ENCODE data around the gene COQ8A.

COQ8A gene

DNA sequence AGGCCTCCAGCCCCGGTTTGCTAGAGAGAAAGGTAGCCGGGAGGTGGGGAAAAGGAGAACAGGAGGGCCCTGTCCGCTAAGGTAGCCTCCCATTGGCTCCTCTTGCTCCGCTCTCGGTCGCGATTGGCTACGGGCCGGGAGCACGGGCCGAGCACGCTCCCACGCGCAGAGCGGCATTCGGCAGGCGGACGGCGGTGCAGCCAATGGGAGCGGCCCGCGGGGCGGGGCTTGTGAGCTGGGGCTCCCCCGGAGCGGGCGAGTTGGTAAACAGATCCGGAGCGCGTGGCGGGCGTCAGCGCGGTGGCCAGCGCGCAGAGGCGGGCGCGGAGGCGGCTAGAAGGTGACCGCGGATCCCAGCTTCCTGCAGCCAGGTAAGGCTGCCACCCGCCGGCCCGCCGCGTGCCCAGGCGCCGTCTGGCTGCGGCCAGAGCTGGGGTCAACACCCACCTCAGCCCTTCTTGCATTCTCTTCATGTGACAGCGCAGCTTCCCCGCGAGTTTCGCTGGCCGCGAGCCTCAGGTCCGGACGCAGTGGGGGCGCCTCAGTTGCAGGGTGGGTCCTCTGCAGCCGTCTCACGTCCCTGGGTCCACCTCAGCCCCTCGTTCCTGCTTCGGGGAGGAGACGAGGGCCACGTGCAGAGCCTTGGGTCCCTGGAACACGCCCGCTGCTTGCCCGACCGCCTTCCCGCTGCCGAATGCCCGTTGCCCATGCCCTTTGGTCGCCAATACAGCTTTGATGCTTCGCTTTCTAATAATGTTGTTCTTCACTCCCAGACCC lies at the start of gene COQ8A:
Gene COQ8A, plus strand, starts transcription at position 266 of the 777 bp plus-strand sequence. CDS start 21,092 bp downstream, outside the sequence.
- DNase-seq = peak; percentile 100

DNA sequence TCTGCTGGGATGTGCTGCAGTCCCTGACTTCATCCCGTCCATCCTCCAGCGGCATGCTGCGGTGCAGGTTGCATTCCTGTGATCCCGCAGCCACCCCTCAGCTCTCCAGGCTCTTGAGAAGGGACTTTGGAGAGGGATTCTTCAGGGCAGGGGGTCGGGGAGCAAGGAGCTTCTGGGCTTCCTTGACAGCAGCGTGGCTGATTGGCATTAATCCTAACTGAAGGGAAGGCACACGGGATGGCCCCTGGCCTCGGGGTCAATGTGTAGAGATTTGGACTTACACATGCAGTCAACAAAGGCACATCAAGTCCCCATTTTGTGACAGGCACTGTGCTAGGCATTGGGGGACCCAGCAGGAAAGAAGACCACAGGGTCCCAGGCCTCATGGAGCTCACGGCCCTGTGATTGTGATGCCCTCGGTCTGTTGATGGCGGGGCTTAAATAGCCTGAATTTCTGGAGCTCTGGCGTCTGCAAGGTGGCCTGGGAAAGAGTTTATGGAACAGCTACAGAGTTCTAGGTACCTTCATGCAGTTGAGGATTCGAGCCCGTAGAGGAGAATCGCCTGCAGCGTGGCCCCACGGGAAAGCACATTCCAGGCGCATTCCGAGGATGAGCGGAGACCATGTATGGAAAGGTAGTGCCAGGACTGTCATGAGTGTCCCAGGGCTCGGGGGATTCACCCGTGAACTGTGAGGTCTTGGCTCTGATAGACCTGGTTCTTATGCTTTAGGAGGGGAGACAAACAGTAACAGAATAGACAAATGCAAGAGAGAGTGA lies 49.6 kb upstream of the COQ8A start:
- DNase-seq = no peak

DNA sequence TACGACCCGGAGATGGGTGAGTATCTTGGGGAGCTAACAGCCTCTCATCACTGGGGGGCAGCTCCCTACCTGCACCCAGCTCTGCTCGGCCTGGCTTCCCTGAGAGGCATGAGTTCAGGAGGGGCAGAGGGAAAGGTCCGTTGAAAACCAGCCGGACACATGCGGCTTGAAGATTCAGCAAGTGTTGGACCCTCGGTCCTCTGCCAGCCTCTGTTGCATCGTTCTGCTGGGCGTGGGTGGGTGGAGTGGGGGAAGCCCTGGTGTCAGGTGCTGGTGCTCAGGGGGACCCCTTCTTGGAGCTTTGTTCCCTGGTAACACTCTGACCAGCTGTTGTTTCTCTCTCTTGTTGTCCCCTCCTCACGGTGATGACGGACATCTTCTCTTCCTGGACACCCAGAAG lies 48.7 kb upstream of the COQ8A start:
- no peak for DNase-seq

DNA sequence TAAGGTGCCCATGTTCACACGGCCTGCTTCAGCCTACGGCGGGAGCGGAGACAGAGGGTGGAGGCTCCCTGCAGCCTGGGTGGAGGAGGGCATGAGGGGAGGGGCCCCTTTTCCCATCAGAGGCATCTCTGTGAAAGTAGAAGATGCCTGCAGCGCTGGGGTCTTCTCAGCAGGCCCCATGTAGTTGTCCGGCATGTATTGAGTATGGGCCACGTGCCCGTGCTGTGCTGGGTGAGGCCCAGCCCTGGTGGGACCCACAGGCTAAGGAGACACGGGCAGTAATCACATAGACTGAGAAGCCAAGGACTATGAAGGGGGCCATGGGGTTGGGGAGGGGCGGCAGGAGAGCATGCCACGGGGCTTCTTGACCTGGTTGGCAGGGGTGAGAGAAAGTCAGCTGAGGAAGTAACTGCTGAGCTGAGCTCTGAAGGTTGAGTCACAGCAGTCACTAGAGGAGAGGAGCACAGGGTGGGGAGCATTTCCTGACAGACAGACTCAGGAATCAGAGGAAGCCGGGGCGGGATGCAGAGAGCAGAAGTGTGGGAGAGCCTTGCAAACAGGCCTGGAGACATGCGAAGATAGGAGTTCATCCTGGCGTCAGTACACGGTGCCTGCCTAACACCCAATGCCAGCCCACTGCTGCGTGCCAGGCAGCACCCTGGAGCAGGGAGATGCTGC lies 48.1 kb upstream of the COQ8A start:
- no peak for DNase-seq

DNA sequence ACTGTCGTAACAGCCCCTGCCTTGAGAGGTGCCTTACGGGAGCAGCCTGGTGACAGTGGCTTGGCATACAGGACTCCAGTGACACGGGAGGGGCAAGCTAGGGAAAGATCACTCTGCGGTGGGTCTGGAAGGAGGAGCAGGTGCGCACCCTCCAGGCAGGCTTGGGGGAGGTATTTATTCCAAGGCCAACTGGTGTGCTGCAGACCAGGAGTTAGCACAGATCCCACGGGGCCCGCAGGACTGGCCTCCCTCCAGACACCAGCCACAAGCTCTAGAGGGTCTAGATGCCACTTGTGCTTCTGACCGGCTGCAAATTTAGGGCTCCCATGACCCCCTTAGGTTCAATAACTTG lies 47.6 kb upstream of the COQ8A start:
- no peak for DNase-seq

DNA sequence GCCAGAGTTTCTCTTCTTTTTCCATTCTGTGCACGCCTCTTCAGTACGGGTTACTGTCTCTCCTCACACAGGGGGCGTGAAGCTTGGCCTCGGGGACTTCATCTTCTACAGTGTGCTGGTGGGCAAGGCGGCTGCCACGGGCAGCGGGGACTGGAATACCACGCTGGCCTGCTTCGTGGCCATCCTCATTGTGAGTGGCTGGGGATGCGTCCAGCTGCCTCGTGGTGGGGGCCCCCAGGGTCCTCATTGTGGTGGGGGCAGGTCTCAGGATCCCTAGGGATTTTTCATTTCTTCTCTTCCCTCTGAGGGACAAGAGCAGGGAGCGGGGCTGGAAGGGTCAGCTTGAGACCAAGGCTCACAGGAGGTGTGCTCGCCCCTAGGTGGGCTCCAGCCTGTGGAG lies 46.2 kb upstream of the COQ8A start:
- DNase-seq = no peak

DNA sequence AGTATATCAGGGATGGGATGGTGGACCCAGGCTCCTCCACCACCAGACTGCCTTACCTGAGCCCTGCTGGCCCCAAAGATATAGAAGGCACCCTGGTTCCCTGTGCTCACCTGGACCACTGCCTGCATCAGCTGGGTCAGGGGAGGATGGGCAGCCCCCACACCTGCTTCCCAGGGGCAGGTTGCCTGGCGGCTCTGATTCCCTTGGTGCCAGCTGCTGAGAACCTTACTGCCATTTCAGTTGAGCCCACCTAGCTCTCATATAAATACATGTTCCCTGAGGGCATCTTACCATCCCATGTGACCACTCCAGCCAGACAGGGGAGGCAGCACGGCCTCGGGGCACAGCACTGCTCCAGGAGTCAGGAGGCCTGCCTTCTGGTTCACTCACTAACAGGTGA lies 45.3 kb upstream of the COQ8A start:
- no peak for DNase-seq

DNA sequence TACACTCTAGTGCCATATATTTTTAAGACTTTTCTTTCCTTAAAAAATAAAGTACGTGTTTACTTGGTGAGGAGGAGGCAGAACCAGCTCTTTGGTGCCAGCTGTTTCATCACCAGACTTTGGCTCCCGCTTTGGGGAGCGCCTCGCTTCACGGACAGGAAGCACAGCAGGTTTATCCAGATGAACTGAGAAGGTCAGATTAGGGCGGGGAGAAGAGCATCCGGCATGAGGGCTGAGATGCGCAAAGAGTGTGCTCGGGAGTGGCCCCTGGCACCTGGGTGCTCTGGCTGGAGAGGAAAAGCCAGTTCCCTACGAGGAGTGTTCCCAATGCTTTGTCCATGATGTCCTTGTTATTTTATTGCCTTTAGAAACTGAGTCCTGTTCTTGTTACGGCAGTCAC lies 44.5 kb upstream of the COQ8A start:
- DNase-seq = no peak

DNA sequence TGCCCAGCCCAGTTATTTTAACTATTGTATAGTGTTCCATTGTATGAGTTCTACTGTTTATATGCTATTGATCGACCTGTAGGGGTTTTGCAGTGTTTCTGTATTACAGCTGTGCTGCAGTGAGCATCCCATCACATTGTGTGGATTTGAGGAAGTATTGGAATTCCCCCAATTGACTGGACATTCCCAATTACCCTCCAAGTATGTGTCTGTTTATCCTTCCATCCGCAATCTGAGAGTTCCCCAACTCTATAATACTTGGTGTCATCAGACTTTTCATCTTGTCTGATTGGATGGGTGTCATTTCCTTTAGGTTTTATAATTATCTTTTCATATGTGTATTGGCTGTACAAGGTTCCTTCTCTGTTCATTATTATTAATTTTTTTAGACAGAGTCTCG lies 41.8 kb upstream of the COQ8A start:
- no peak for DNase-seq

DNA sequence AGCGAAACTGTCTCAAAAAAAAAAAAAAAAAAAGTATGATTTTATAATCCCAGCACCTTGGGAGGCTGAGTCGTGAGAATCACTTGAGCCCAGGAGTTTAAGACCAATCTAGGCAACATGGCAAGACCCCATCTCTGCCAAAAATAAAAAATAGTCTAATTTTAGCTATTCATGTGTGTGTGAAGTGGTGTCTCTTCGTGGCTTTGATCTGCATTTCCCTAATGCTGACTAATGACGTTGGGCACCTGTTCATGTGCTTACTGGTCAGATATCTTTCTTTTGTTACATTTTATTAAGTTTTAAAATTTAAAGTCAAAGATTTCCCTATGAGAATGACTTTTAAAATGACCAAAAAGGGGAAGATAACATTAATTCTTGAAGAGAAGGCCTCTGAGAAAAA lies 38.7 kb upstream of the COQ8A start:
- no peak for DNase-seq

DNA sequence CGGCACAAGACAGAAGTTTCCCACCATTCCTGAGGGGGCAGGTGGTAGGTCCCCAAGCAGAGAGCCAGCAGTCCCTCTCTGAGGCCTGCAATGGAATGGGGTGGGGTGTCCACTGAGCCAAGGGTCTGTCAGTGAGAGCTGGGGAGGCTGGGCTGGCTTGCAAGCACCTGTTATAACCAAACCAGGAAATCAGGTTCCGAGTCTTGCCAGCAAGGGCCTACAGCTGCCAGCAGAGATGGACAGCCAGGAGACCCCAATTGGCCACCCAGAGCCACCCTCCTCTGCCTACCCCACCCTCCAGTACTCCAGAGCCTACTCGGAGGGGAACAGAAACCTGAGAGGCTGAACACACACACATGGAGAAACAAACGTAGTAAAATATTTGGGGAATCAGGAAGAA lies 37.5 kb upstream of the COQ8A start:
- no peak for DNase-seq

DNA sequence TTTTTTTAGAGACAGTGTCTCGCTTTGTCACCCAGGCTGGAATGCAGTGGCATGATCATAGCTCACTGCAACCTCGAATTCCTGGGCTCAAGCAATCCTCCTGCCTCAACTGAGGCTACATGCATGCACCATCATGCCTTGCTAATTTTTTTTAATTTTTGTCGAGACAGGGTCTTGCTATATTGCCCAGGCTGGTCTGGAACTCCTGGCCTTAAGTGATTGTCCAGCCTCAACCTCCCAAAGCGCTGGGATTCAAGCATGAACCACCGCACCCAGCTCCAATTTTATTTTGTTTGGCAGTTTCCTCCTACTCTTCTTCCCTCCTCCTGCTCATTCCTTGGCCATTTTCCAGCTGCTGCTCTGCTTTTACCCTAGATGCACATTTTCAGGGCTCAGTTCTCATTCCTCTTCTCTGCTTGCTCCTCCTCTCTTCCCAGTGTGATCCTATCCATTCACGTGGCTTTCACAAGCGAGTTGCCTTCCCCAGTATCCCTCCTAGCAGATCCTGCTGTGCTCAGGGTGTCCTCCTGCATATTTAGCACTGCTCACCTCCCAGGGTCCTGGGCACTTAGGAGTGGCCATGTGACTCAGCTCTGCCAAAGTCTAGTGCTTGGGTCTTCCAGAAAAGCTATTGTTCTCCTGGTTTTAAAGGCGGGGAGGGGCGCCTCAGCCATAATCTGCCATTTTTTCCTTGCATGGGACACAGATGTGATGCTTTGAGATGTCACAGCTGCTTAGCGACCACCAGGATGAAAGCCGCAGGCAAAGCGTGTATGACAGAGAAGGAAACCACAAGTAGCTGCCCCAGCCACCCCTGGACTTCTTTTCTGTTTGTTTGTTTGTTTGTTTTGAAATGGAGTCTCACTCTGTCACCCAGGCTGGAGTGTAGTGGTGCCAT lies 36.0 kb upstream of the COQ8A start:
- no peak for DNase-seq

DNA sequence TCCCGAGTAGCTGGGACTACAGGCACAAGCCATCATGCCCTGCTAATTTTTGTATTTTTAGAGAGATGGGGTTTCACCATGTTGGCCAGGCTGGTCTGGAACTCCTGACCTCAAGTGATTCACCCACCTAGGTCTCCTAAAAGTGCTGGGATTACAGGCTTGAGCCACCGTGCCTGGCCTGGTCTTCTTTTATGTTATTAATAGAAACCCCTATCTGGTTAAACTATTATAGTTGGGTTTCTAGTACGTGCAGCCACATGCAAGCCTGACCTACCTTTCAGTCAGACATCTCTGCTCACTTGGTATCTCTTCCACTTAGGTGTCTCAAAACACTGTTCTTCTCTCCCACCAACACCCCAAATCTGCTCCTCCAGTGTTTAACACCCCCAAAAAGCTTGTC lies 35.3 kb upstream of the COQ8A start:
- DNase-seq = no peak

DNA sequence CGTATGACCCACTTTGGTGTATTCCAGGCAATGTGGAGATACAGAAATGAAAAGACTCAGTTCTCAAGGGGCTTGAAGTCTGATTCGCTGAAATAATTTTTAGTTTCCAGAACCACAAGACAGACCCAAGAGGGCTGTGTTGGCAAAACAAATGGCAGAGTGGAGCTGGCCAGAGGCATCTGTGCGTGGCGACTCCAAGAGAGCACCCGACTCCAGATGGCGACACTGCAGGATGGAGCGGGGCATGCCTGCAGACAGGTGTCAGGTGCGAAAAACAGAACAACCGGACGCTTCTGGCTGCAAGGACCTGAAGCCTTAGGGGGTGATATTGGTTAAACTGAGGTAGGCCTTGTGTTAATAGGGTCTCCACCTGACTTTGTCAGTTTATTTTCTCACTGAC lies 31.7 kb upstream of the COQ8A start:
- no peak for DNase-seq

DNA sequence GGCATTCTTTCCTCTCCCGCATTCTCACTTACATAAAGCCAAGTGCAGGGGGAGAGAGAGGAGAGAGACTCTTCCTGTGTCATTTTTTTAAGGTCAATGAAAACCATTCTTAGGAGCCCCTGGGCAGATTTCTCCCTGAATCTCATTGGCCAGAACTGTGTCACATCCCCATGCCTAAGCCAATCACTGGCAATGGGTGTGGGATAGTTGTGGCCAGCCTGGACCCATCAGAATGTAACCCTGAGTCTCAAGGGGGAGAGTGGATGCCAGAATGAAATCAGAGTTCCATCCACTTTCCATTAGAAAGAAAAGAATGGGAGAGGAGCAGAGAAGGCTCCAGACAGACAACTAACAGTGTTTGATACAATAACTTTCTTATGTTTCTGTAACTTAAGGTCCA lies 31.2 kb upstream of the COQ8A start:
- no peak for DNase-seq

DNA sequence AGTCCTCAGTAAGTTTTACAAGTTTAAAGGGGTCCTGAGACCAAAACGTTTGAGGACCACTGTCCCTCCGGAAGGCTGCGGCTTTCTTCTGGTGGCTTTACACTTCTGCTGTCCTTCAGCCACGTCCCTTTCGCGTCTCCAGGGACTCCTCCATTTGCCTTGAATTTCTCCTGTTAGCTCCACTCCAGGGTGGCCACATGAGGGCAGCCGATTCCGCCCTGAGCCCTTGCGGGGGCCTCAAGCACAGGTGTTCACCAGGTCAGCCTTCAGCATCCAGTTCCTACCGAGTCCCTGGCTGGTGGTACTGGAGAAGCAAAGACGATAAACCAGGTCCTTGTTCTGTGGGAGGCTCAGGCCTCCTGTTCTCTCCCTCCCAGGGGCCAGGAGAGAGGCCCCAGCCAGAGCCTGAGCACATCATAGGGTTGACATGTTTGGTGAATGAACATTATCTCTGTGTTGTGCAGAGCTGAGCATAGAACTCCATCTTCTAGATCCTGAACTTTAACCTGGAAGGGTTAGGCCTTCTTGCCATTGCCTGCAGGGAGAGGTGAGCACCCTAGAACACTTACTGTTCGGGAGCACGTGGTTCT lies 27.4 kb upstream of the COQ8A start:
- peak; percentile 76 for DNase-seq

DNA sequence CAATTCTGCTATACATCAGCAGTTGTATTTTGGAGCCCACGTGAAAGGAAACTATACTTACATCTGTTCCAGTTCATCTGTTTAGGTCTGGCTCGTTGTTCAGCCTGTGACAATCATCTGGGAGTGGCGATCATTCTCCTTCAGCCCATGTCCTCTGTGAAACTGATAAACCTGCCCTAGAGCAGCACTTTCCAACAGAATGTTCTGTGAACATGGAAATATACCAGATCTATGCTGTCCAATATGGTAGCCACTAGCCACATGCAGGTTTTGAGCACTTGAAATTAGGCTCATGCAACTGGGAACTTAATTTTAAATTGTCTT lies 24.5 kb upstream of the COQ8A start:
- peak; percentile 77 for DNase-seq

DNA sequence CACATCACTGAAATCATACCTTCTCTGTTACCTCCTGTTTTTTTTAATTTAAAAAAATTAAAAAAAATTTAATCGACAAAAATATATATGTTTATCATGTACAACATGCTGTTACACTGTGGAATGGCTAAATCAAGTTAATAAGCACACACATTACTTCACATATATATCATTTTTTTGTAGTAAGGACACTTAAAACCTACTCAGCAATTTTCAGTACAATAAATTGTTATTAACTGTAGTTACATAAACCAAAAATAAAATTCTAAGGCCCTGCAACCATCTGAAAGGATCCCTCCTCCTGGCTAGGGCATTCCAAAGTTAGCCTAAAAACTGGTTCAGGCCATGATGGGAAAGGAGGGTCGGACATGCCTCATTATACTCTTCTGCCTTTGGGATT lies 23.6 kb upstream of the COQ8A start:
- DNase-seq = no peak

DNA sequence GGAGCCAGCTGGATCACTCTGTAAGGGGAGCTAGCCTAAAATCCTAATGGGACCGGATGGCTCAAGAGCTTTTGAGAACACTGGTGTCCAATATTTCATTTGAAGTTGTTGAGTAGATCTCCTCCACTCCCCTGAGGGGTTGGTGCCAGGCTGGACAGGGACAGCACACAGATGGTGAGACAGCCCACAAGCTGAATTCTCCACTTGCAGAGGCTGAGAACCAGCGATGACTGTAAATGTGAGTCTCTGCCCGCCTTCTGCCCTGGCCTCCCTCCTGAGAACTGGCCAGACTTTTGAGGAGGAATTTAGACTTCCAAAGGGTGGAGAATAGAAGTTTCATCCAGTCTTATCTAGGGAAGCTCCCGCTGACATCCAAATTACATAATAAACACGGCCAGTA lies 20.5 kb upstream of the COQ8A start:
- DNase-seq = no peak

DNA sequence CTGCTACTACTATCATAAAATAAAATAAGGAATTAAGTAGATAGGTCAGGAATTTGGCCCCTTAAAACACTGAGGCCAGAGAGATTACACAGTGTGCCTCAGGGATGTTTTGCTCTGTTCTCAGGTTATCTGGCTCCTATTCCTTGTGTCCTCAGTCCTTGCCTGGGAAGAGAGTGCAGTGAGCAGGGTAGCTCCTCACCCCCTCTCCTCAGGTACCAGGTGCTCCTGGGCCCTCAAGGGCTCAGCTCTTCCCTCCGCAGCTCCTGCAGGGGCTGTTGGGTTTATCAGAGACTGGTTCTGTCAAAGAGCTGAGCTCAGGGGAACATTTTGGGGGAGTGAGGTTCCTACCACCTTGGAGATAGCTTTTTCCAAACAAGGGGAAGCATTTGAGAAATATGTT lies 20.1 kb upstream of the COQ8A start:
- DNase-seq = no peak

DNA sequence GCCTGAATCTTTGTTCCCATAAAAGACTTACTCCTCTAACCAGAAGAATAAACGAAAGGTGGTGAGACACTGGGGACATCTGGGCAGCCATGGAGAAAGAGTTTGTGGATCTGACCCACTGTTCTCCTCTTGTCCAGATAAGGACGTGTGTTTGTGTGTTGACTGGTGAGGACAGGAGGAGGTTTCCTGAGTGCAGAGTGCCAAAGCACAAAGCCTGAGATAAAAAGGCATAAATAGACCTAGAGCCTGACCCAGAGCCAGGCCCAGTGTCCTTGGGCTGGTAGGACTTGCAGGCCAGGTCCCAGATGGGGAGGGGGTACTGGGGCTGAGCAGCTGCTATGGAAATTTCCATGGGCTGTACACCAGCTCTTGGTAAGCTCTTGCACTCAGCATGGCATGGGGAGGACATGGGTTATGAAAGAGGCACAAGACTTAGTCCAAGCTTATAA lies 19.6 kb upstream of the COQ8A start:
- DNase-seq = no peak

DNA sequence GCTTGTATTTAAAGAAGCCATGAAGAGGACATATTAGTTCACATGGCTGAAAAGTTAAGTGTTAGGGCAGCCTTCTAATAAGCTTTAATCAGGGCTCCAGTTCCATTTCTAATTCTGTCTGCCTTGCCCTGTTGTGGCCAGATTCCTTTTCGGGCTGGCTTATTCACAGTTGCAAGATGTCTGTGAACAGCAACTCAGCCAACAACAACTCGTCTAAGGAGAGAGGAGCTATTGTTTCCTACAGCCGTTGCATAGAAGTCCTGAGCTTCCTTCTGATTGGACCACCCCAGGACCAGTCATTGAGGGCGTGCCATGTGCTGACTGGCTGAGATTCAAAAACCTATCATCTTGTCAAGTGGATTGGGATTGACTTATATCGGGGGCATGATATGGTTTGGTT lies 18.6 kb upstream of the COQ8A start:
- DNase-seq = no peak
